EL (cell line): Measurements from ENCODE around the gene ATR.
"Not testable (repeated sequence)": the region's sequence is repeated elsewhere in the genome, so short reads cannot be mapped to it uniquely, and the experiment has no call there.

Source experiments
- DNase-seq: peaks from one replicate; pipeline ENCODE4 v3.0.0-alpha.2; 2016

The ATR gene

GRCh38 chr3:142578329-142579223 lies at the start of gene ATR:
Gene ATR (minus strand): TSS chr3:142578733. CDS start chr3:142578704, 29 bp downstream.
- peak; percentile 97 for DNase-seq

- no peak for DNase-seq
Observed at GRCh38 chr3:142626971-142627370, 48.4 kb upstream of the ATR start.

- DNase-seq = no peak
Observed at GRCh38 chr3:142625153-142625440, 46.6 kb upstream of the ATR start.

GRCh38 chr3:142624341-142625152 lies 46.0 kb upstream of the ATR start:
- DNase-seq = no peak

- no peak for DNase-seq
Observed at GRCh38 chr3:142623194-142623593, 44.7 kb upstream of the ATR start.

GRCh38 chr3:142622405-142622804 lies 43.9 kb upstream of the ATR start:
- no peak for DNase-seq

GRCh38 chr3:142618917-142619461 lies 40.5 kb upstream of the ATR start:
- DNase-seq = no peak

GRCh38 chr3:142615171-142615570 lies 36.6 kb upstream of the ATR start:
- peak; percentile 30 for DNase-seq

GRCh38 chr3:142614059-142614626 lies 35.6 kb upstream of the ATR start:
- no peak for DNase-seq

- no peak for DNase-seq
Observed at GRCh38 chr3:142613491-142613890, 35.0 kb upstream of the ATR start.

- no peak for DNase-seq
Observed at GRCh38 chr3:142611206-142611605, 32.7 kb upstream of the ATR start.

GRCh38 chr3:142609136-142609535 lies 30.6 kb upstream of the ATR start:
- no peak for DNase-seq

- no peak for DNase-seq
Observed at GRCh38 chr3:142608631-142609030, 30.1 kb upstream of the ATR start.

GRCh38 chr3:142604940-142605339 lies 26.4 kb upstream of the ATR start:
- DNase-seq = no peak

GRCh38 chr3:142603386-142603705 lies 24.8 kb upstream of the ATR start:
- not testable (repeated sequence) for DNase-seq

GRCh38 chr3:142602619-142603385 lies 24.3 kb upstream of the ATR start:
- DNase-seq = no peak

- no peak for DNase-seq
Observed at GRCh38 chr3:142601713-142602112, 23.2 kb upstream of the ATR start.

- no peak for DNase-seq
Observed at GRCh38 chr3:142597906-142598305, 19.4 kb upstream of the ATR start.

- no peak for DNase-seq
Observed at GRCh38 chr3:142596726-142597088, 18.2 kb upstream of the ATR start.

GRCh38 chr3:142595951-142596725 lies 17.6 kb upstream of the ATR start, which contains the start of gene PLS1:
Gene PLS1 (plus strand): TSS chr3:142596393. CDS start chr3:142664238, 67,845 bp downstream.
- peak; percentile 89 for DNase-seq

GRCh38 chr3:142595581-142595950 lies 17.0 kb upstream of the ATR start:
- peak; percentile 90 for DNase-seq

GRCh38 chr3:142595141-142595540 lies 16.6 kb upstream of the ATR start:
- DNase-seq = no peak
